ENCODE data around the gene CDK13. TPM values are rescaled to one million over a fixed set of nuclear protein-coding genes. Genes with fewer than 3 reads are reported as not detected.

The CDK13 gene
- total RNA-seq, 4 donors from 2014 or later, result 48.5 to 144 (median 94.3) TPM

DNA sequence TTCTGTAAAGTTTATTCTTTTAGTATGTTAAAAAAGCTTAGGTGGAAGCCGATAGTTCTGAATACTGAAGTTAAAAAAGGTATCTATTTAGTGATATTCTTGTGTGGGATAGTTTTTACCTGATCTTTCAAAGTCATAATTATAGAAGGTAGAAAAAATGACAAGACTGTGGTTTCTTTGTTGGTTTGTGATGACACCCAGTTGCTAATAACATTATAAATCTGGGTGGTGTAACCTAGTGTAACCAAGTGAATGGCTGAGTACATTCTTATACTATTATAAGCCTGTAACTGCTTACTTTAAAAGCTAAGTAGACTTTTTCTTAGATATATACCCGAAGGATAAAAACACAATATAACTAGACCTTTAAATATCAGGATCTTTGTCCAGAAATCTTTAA is 2.3 kb downstream of the CDK13 start:
- H3K4me3 ChIP-seq, result peak overlapping the region; percentile 82 to 87
- intact Hi-C loops (cut with DNase I; ENCODE audit: low total_unique reads), result no loop called here
- H3K4me1 ChIP-seq, result peaks cover 8 to 11% of the 10 kb centered on the region in 2 donors
- no peak for TF ChIP-seq POLR2A (IDR thresholded peaks at IDR 0.05)
- TF ChIP-seq, protein P1, sequence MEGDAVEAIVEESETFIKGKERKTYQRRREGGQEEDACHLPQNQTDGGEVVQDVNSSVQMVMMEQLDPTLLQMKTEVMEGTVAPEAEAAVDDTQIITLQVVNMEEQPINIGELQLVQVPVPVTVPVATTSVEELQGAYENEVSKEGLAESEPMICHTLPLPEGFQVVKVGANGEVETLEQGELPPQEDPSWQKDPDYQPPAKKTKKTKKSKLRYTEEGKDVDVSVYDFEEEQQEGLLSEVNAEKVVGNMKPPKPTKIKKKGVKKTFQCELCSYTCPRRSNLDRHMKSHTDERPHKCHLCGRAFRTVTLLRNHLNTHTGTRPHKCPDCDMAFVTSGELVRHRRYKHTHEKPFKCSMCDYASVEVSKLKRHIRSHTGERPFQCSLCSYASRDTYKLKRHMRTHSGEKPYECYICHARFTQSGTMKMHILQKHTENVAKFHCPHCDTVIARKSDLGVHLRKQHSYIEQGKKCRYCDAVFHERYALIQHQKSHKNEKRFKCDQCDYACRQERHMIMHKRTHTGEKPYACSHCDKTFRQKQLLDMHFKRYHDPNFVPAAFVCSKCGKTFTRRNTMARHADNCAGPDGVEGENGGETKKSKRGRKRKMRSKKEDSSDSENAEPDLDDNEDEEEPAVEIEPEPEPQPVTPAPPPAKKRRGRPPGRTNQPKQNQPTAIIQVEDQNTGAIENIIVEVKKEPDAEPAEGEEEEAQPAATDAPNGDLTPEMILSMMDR (IDR thresholded peaks at IDR 0.05), result no peak
- no peak for DNase-seq
- H3K27ac ChIP-seq, result peak overlapping the region; percentile 97
- H3K36me3 ChIP-seq, result no peaks in the 10 kb centered on the region
- no peaks in the 10 kb centered on the region for H3K9me3 ChIP-seq
- no peaks in the 10 kb centered on the region for H3K27me3 ChIP-seq

DNA sequence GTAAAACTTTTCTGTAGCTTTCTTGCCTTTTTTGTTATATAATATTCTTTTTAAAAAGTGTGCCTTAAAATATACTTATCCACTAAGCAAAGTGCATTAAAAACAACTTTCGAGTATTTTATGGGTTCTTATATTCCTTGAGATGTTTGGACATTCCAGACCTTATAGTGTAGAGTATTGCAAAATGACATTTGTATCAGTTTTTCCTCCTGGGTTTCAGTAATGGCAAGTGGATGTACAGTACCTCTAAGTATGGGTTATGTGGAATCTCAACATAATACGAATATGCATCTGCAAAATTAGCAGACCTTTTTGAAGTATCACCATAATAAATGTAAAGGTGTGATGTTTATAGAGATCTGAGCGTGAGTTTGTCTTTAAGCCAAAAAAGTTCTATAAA is 2.7 kb downstream of the CDK13 start:
- H3K9me3 ChIP-seq, result no peaks in the 10 kb centered on the region
- peak overlapping the region in 1 of 2 donors; percentile 97 for H3K27ac ChIP-seq
- peak overlapping the region; percentile 82 to 87 for H3K4me3 ChIP-seq
- H3K4me1 ChIP-seq, result peaks cover 8 to 11% of the 10 kb centered on the region in 2 donors
- TF ChIP-seq, protein P1 (IDR thresholded peaks at IDR 0.05), result no peak
- no peak for TF ChIP-seq POLR2A (IDR thresholded peaks at IDR 0.05)
- intact Hi-C loops (cut with DNase I; ENCODE audit: low total_unique reads), result no loop called here
- no peaks in the 10 kb centered on the region for H3K36me3 ChIP-seq
- H3K27me3 ChIP-seq, result no peaks in the 10 kb centered on the region
- DNase-seq, result no peak

DNA sequence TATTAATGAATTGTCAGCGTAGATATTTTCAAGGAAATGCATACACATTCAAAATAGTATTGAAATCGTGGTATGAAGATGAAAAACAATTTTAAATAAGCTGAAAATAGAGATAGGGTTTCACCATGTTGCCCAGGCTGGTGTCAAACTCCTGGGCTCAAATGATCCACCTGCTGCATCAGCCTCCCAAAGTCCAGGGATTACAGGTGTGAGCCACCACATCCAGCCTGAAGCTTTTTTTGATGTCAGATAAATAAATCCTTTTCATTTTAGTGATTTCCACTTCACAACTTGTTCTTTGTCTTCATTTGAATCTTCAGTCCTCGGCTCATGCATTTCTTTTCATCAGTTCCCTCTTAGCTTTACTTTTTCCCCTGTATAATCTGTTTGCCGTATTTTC is 4.6 kb downstream of the CDK13 start:
- Histone ChIP-seq H3K36me3 (no peaks in the 10 kb centered on the region), H3K4me3 (no peak overlapping the region), H3K27me3 (no peaks in the 10 kb centered on the region), H3K4me1 (peaks cover 8 to 11% of the 10 kb centered on the region in 2 donors), H3K27ac (no peak overlapping the region), H3K9me3 (no peaks in the 10 kb centered on the region)
- TF ChIP-seq, protein P1 (IDR thresholded peaks at IDR 0.05), result no peak
- TF ChIP-seq POLR2A (IDR thresholded peaks at IDR 0.05), result no peak
- DNase-seq, result no peak
- intact Hi-C loops (cut with DNase I; ENCODE audit: low total_unique reads), result no loop called here

DNA sequence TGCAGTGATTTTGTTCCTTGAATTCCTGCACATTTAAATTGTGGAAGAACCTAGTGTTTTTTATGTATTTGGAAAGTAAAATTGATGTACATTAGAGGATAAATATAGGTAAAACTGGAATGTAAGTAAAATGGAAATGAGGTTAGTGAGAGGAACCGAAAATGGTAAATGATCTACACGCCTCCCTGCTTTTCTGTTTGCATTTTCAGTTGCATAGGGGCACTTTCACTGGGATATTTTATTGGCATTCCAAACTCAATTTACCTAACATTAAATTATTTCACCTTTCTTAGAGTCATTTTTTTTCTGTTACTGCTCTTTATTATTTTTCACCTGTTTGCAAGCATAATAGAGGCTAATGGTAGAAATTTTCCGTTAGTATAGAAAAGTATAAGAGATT is 8.0 kb downstream of the CDK13 start:
- Histone ChIP-seq H3K4me3 (no peak overlapping the region), H3K27me3 (no peaks in the 10 kb centered on the region), H3K9me3 (no peaks in the 10 kb centered on the region), H3K4me1 (peaks cover under 1 to 11% of the 10 kb centered on the region in 2 donors), H3K36me3 (no peaks in the 10 kb centered on the region), H3K27ac (no peak overlapping the region)
- no peak for DNase-seq
- intact Hi-C loops (cut with DNase I; ENCODE audit: low total_unique reads), result no loop called here
- TF ChIP-seq POLR2A (IDR thresholded peaks at IDR 0.05), result no peak
- TF ChIP-seq, protein P1 (IDR thresholded peaks at IDR 0.05), result no peak

DNA sequence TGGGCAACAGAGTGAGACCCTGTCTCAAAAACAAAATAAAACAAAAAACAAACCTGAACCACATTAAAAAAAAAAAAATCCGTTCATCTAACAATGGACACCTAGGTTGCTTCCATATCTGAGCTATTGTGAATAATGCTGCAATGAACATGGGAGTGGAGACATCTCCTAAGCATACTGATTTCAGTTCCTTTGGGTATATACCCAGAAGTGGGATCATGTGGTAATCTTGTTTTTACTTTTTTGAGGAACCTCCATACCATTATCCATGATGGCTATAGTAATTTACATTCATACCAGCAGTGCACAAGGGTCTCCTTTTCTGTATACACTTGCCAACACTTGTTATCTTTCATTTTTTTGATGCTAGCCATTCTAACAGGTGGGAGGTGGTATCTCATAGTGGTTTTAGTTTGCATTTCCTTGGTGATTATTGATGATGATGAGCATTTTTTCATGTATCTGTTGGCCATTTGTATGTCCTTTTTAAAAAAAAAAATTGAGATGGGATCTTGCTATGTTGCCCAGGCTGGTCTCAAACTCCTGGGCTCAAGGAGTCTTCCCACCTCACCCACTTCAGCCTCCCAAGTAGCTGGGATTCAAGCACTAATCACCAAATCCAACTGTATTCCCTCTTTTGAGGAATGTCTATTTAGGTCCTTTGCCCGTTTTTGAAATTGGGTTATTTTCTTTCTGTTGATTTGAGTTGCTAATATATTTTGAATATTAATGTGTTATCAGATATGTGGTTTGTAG is 17.5 kb downstream of the CDK13 start:
- intact Hi-C loops (cut with DNase I; ENCODE audit: low total_unique reads), result no loop called here
- H3K27me3 ChIP-seq, result no peaks in the 10 kb centered on the region
- TF ChIP-seq, protein P1 (IDR thresholded peaks at IDR 0.05), result no peak
- TF ChIP-seq POLR2A (IDR thresholded peaks at IDR 0.05), result no peak
- H3K4me3 ChIP-seq, result no peak overlapping the region
- H3K9me3 ChIP-seq, result no peaks in the 10 kb centered on the region
- H3K36me3 ChIP-seq, result no peaks in the 10 kb centered on the region
- no peaks in the 10 kb centered on the region for H3K4me1 ChIP-seq
- H3K27ac ChIP-seq, result no peak overlapping the region
- DNase-seq, result no peak

Data from uterus (tissue), 4 donors.